Activated T-helper 1 cell treated with anti-CD3 and anti-CD28 coated beads, Interleukin-2, amount 50 U/mL, for 16 hours (primary cell): Measurements from ENCODE around the gene MYOD1.

Source experiments
- DNase-seq, 2 donors: peaks; one replicate each; pipeline ENCODE4 v3.0.0-alpha.2; 2020; ENCODE audit warnings: low read depth in 1 of 2, low spot score in 1 of 2

The MYOD1 gene

DNA sequence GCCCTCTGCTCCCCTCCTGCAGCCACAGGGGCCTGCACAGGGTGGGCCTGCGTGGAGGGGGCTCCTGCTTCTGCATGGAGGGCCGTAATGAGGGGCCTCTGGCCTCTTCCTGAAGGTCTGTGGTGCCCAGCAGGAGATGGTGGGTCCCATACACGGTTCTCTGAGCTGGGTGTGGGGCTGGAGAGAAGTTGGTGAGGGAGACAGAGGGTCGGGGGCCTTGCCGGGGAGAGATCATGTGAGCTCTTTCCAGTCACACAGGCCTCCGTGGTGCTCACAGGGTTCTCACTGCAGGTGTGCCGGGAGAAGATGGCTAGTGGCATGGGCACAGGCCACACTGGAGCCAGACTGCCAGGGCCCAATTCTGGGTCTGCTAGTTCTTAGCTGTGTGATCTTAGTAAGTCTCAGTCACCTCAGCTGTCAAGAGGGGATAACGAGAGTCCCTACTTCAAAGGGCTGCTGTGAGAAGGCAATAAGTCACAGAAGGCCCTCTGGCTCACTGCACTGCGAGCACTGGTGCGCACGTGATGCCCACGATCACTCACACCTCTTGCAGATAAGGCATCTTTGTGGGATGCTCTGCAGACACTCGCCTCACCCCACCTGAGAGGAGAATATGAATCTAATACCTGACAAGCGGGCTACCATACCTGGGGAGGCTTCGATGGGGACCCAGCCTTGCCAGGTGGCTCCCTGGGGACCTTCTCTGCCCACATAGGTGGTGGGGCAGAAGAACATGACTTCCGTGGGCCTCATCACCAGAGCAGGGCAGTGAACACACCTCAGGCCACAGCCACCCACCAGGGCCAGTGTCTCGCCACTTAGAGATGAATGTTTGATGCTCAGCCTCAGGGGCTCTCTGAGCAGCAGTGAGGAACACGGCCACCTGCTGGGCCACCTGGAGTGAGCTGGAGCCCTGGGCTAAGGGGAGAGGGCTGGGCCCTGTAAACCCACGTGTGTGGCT is 29.7 kb downstream of the MYOD1 start:
- no peak for DNase-seq

GRCh38 chr11:17750013-17750800 is 30.8 kb downstream of the MYOD1 start:
- no peak for DNase-seq

DNA sequence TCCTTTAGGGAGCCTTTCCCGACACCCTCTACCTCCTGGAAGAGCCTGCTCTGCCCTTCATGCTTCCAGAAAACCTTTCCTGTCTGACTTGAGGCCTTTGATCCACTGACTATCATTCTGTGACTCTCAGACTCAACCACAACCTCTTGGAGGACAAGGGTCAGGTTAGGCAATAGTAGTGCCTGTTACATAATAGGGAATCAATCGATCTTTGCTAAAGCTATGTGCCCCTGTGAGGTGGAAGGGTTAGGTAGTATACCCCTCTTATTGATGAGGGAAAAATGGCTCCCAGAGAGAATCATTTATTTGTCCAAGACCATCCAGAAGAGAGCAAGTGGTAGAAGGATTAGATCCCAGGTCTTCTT is 31.4 kb downstream of the MYOD1 start:
- no peak for DNase-seq

GRCh38 chr11:17751558-17751957 is 32.2 kb downstream of the MYOD1 start:
- DNase-seq, result no peak

DNA sequence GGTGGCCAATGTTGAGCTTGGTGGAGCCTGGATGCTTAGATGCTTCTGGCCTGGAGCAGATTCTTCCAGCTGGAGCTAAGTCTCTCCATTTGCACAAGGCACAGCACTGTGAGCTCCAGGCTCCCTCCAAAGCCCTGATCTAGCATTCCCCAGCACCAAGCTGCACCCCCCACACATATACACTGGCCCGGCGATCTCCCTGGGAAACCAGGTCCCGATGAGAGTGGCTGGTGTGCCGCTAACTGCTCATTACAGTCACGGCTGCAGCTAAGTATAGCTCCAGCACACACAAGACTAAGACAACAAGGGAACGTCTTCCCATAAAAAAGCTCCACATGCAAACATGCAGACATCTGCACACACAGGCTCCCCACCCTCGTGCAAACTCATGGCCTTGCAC is 32.8 kb downstream of the MYOD1 start:
- DNase-seq, result no peak

DNA sequence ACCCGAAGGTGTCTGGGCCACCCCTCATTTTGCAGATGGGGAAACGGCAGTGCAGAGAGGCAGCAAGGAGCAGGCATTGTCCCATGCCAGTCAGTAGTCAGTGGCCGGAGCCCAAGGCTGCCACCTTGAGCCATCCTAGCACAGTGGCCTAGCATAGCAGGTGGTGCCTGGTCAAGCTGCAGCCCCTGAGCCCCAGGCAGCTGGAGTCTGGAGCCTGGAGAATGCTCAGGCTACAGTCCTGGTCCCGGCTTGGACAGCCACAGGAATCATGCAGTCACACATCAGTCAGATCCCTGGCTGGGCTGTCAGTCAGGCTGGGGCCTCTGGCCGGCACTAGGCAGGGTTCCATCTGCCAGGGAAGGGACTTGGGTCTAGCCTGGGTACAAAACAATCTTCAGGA is 33.8 kb downstream of the MYOD1 start:
- no peak for DNase-seq

GRCh38 chr11:17753641-17754040 is 34.3 kb downstream of the MYOD1 start:
- no peak for DNase-seq

DNA sequence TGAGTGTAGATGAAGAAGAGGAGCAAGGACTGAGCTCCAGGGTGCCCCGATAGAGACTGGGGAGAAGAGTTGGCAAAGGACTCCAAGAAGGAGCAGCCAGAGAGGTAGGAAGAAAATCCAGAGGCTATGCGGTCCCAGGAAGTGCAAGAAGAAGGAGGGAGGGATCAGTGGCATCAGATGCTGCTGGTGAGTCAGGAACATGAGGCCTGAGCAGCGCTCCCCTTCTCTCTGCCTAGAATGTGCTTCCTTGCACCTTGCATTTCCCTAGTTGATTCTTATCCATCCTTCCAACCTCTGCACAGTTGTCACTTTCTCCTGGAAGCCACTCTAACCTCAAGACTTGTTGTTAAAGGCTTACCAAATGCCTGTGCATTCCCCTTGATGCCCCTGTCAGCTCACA is 36.5 kb downstream of the MYOD1 start:
- no peak for DNase-seq

DNA sequence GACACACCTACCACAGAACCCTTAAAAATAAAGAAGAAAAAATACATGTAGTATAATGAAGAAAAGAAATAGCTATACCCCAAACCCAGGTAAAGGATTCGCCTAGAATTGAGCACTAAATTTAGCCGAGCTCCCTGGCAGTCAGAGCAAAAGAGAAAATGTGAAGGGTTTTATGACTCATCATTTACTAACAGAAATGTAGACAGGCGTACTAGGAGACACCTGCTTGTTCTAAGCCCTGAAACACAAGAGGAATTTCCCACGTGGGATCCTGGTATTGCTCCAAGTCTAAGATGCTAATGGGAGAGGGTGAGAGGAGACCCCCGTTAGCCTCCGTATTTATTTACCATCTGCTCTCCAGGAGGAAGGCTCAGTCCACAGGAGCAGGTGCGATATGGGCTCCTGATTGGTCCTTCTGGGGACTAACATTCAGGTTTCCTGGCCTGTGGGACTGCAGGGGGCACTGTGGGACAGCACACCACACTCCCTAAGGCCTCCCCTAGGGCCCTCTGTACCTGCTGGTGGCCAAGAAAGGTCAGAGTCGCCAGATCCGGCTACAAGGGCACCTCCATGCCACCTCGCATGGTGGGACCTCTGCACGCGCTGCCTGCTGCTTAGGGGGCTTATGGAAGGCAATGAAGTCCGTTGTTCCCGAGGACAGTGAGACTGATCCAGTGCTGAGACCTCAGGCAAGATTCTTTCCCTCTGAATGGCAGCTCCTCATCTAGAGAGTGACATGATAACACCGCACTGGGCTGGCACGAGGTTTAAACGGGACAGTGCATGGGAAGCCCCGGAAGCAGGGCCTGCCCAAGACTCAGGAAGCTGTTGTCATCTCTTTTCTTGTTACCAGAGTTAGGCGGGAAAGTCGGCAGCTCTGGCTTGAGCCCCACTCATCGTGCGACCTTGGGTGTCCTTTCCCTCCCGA is 41.0 kb downstream of the MYOD1 start:
- no peak for DNase-seq

DNA sequence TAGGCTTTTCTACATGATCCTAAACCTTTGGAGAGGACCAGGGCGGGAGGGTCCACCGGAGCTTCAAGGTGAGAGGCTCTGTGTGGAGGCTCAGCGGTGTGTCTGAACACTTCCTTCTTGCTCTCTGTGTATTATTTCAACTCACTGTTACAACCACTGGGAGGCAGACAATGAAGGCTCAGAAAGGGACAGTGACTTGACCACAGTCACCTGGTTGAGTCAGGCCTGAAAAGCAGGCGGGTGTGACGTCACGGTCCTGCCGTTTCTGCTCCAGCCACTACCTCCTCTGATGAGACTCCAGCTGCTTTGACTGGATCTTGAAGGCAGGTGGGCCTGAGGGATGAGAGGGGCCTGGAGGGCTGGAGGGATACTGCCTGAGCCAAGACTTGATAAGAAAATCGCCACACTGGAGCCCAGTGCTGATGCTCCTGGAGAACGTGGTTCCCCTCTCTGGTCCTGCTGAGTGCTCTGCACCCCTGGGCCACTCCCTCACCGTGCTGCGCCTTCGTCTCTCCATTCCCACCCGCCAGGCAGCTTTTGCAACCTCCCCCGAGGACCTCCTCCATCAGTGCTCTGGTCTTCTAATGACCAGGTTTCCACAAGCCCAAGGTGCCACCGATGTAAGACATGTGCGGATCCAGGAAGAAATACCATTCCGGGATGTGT is 43.1 kb downstream of the MYOD1 start:
- no peak for DNase-seq

DNA sequence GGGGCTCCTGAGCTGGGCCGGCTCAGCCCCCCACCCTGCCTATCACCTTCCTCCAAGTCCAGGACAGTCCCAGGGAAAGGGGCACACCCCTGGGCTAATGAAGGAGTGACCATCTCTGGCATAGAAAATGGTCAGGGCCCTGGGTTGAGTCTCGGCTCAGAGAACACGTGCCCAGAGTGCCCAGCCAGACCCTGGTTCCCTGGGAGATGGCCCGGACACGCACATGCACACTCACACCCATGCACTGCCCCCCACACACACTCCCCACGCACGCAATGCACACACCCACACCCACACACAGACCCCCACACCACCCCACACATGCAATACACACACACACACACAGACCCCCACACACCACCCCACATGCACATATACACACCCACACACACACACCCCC is 43.9 kb downstream of the MYOD1 start:
- DNase-seq, result no peak

DNA sequence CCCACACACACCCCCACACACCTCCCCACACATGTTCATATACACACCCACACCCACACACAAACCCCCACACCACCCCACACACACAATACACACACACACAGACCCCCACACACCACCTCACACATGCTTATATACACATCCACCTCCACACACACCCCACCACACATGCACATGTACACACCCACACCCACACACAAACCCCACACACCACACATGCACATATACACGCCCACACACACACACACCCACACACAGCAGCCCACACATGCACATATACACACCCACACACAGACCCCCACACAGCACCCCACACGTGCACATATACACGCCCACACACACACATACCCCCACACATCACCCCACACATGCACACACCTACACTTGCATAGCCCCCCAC is 44.3 kb downstream of the MYOD1 start:
- DNase-seq, result no peak

- no peak for DNase-seq
Observed at GRCh38 chr11:17764446-17765218, 45.3 kb downstream of the MYOD1 start.

GRCh38 chr11:17765356-17766072 is 46.1 kb downstream of the MYOD1 start:
- no peak for DNase-seq

GRCh38 chr11:17766073-17766359 is 46.6 kb downstream of the MYOD1 start:
- DNase-seq, result no peak

GRCh38 chr11:17766590-17766989 is 47.2 kb downstream of the MYOD1 start:
- DNase-seq, result no peak

DNA sequence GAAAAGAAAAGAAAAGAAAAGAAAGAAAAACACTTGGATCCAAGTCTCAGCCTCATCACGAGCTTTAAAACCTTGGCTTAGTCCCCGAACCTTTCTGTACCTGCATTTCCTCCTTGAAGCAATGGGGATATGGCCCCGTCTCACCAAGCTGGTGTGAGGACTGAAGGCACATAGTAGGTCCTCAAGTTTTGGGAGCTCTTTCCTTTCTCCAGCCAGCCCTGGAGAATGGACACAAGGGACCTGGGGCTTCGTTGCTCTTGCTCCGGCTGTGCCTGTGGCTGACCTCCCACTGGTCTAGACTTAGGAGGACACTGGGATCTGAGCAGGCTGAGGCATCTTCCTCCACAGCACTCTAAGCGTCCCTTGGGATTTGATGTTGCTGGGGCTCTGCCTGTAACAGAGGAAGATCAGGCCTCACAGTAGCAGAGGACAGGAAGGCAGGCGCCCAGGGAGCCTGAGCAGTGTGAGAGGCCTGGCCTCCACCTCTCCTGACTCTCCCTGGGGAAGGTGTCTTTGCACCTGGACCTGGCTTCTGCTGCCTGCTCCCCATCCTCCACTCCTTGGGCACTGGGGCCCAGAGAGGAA is 48.0 kb downstream of the MYOD1 start:
- DNase-seq, result no peak

DNA sequence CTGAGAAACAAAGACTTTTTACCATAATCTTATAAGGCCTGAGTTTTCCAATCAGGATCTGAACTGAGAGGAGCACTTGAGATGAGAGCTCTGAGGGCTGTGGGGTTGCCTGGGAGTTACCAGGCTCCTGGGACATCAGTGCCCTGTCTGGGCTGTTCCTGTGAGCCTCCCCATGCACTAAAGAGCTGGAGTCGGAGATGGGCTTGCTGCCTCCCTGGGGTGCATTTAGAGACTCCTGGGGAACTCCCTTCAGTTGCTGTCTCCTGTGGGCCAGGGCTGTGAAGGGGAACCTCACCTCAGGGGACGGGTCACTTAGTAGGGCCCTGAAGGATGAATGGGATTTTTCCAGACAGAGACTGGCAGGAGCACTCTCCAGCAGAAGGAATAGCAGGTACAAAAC is 48.5 kb downstream of the MYOD1 start:
- DNase-seq, result no peak

GRCh38 chr11:17768547-17768946 is 49.2 kb downstream of the MYOD1 start:
- no peak for DNase-seq
